ENCODE measurements around the gene HUNK.
"Not testable (repeated sequence)": the region's sequence is repeated elsewhere in the genome, so short reads cannot be mapped to it uniquely, and the experiment has no call there.

HUNK gene

DNA sequence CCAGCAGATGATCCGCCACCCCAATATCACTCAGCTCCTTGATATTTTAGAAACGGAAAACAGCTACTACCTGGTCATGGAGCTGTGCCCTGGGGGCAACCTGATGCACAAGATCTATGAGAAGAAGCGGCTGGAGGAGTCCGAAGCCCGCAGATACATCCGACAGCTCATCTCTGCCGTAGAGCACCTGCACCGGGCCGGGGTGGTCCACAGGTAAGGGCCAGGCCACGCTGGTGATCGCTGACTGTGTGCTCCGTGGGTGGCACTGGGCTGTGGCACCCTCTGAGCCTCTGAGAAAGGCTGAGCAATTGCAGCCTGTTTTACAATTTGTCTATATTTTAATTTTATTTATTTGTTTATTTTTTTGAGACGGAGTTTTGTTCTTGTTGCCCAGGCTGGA is 51.7 kb downstream of the HUNK start:
- DNase-seq: no peak

GRCh38 chr21:31926498-31926897 is 53.7 kb downstream of the HUNK start:
- DNase-seq: no peak

DNA sequence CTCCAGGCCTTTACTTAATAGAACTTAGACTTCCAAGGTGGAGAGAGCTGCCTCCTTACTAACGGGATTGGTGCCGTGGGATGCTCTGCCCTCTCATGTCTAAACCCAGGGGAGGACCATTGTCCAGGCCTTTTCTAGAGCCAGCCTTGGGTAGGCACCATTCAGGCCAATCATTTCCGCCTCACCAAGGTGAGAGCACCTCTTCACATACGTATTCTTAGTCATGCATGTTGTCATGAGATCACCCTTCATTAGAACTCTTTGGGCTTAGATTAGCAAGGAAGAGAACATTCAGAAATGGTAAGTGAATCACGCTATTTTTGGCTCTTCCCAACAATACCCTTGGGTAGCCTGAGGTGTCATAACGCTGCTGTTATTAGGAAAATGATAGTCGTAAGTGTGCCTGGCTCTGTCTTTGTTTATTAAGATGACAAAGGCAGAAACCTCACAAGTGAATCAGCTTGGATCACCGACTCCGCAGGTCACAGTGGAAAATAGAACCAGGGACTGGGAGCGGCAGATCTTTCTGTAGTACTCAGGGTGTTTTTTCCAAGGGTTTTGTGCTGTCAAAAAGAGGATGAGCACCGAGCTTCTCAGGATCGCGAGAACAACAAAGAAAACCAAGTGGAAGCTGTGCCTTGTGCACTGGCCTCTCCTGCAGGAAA is 55.0 kb downstream of the HUNK start:
- DNase-seq: no peak

- no peak for DNase-seq
Measured at GRCh38 chr21:31928656-31929055, 55.8 kb downstream of the HUNK start.

DNA sequence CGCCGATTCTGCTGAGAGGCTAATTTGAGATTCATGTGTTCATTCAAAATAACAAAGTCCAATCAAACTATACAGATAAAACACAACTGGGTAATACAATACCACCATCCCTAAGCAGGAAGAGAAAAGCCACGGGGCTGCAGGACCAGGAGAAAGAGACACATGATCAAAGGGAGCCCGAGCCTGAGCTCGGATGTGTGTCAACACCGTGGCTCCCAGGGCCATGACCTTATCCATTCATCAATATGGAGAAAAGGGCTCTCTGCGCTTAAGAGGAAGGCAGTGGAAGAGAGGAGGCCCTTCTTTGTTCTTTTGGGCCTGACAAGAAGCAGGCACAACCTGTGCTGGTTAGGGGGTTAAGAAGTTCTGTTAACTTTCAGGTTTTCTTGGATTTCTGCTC is 56.7 kb downstream of the HUNK start:
- no peak for DNase-seq

- DNase-seq: no peak
Measured at GRCh38 chr21:31930001-31930400, 57.2 kb downstream of the HUNK start.

DNA sequence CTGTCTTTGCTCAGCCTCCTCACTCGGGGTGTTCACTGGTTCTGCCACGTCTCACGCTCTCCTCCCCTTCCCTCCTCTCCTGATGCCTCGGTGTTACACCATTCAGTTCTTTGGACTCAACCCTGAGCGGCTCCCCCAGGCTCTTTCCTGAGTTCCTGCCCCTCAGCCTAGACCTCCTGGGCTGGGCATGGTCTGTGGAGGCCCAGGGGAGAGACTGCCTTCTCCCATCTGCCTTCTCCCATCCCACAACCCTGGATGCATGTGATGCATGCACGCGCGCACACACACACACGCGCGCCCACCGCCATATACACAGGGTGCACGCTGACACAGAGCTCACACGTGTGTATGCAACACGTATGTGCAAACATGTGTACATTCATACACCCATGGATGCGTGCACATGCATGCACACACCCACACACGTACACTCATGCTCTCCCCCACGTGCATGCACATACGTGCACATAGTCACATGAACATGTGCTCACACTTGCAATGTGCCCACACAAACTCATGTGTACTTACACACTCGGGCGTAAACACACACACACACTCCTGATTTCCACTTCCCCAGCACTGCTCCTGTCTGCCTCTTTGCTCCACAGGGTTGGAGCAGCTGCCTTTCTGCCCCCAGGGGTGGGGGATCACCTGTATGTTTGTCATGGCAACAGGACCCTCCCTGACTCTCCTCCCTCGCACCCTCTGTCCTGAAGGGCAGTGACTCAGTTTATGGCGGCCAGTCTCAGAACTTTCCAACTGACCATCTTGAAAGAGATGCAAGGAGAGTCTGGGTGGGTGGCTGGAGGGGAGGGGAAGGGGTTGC is 59.0 kb downstream of the HUNK start:
- no peak for DNase-seq

DNA sequence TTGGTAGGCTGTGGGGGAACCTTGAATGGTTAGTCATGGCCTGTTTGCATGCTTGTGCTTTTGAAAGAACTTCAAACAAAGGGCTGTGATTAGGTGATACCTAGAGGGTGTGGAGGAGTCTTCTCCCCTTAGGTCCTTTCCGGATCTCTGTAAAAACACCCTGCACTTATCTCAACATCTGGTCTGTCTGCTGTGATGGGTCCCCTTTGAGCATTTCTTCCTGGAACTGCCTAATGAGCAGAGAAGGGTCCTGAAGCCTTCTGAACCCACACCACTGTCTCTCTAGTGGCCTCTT is 59.6 kb downstream of the HUNK start:
- no peak for DNase-seq

- no peak for DNase-seq
Measured at GRCh38 chr21:31937303-31937702, 64.5 kb downstream of the HUNK start.

DNA sequence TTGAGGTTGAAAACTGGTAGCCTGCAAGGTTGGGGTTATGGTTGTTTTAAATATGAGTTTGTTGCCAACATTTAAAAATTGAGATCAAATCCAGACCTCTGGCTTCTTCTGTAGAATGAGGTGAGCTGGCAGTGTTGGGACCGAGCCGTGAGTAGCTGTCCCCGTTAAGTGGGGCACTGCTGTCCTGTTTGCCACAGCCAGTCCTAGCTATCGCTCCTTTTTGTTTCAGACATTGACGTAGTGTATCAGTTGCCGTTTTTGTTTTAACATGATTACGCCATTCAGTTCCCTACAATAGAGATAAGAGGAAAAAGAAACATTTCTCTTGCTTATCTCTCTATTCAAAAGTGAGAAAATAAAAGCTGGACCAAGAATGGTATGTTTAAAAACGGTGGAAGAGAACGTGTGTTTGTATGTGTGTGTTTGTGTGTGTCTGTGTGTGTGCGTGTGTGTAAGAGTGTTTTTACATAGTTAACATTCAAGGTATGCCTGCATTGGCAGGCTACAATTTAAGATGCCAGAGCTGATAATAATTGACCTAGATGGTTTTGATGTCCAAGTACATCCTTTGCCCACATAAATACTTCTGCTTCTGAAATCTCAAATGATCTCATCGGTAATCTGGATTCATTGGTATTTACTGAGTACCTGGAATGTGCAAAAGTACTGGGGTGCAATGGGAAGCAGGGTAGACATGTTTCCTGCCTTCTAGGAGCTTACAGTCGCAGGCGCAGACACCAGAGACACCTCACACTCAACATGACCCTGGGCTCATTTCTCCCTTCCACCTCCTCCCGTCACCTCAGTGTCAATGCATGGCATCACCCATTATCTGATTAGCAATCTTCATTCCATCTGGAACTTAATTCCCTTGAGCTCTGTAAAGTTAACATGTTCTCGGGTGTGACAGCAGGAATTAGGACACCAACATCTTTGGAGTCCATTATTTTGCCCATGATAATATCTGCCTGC is 65.8 kb downstream of the HUNK start:
- no peak for DNase-seq

DNA sequence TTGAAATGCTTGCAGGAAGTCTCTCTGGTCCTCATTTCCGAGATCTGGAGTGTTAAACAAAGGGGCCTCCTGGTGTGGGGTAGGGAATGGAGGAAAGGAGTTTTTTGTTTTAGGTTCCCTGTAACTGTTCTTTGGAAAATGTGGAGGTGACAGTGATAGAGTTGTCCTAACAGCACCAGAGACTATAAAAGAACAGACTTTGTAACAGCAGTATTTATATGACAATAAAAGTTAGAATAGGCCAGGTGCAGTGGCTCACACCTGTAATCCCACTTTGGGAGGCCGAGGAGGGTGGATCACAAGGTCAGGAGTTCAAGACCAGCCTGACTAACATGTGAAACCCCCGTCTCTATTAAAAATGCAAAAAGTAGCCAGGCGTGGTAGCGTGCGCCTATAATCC is 68.9 kb downstream of the HUNK start:
- no peak for DNase-seq

DNA sequence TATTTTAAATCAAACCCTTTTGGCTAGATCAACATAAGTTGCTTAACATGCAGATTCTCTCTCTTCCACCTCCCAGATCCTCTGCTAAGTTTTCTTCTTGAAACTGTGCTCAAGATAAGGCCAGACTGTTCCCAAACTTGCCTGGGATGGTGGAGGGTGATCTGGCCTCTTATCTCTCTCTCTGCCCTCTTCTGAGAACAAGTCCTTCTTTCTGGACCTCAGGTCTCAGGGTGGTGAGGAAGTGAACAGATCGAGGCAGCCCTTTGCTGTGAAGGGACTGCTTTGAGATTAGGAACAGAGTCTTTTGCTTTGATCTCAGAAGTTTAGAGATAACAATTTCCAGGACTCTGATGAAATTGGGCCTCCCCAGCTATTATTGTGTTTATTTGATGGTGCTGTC is 70.7 kb downstream of the HUNK start:
- no peak for DNase-seq

GRCh38 chr21:31945141-31945540 is 72.3 kb downstream of the HUNK start:
- no peak for DNase-seq

DNA sequence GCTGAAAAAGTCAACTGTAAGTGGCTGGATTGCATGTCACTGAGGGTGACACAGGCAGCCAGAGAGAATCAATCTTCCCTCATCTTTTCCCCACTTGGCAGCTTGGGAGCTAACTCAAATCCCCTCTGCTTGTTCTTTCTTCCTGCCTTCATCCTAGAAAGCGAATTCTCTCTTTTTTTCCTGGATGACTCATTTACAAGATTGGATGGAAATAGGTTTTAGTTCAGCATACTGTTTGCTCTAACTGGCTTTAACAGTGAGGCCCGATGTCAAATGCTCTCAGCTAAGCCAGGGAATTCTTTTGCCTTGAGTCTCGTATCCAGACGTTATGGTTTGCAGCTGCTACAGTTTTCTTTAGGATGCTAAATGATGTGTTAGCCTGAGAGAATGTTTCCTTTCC is 72.7 kb downstream of the HUNK start:
- DNase-seq: no peak

DNA sequence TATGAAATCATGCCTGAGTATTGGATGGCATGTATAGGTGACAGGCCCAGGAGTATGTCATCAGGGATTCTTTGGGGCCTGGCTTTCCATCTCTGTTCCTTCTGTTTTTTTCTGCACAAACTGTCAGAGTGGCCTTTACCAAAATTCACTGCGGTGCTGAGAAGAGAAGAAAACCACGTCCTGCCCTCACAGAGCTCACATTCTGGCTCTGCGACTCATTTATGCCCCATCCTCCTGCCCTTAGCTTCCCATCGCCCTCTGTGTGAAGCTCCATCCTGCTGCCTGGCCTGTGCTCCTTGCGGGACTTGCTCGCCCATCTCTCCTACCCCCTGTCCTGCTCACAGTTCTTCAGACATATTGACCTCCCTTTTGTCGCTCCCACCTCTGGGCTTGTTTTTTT is 73.4 kb downstream of the HUNK start:
- no peak for DNase-seq

DNA sequence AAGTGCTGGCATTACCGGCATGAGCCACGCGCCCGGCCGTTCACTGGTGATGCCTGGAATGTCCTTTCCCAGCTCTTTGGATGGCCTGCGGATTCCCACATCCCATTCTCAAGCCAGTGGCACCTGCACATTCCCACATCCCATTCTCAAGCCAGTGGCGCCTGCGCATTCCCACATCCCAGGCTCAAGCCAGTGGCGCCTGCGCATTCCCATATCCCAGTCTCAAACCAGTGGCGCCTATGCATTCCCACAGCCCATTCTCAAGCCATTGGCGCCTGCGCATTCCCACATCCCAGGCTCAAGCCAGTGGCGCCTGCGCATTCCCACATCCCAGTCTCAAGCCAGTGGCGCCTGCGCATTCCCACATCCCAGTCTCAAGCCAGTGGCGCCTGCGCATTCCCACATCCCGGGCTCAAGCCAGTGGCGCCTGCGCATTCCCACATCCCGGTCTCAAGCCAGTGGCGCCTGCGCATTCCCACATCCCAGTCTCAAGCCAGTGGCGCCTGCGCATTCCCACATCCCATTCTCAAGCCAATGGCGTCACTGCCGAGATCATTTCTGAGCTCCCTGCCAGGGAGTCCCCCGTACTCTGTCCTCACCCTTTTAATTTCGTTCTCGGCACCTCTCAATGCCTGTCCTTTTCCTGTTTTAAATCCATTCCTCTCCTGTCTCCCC is 74.2 kb downstream of the HUNK start:
- not testable (repeated sequence) for DNase-seq

DNA sequence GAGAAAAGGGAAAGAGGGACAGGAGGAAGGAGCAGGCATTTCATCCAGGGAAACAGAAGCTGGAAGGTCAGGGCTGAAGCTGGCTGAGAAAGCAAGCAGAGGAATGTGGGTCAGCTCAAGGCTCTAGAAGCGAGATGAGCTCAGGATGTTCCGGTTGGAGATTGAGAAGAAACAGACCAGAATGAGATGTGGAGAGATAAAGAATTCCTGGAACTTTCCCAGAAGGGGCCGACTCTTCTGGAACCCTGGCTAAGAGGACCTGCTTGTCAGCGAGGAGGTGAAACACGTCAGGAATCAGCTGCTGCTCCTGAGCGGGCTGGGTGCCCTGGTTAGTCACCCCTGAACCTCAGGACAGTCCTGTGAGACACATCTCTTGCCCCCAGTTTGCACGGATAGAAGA is 75.9 kb downstream of the HUNK start:
- DNase-seq: no peak

DNA sequence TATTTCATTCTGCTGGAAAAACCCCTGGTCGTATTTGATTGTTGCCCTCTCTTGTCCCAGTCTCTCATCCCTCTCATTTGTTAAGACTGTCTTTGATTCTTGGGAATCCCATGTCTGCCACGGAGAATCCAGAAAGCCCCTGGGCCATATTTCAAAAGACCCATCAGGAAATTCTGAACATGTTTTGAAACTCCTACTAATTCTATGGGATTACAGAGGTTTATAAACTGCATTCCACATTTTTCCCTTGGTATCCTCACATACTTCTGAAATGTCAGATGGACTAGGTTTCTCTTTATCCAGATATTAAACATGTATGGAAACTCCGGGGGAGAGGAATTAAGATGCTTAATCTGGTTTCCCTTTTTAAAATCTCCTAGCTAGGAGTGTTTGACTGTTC is 80.0 kb downstream of the HUNK start:
- no peak for DNase-seq

GRCh38 chr21:31957631-31958030 is 84.8 kb downstream of the HUNK start:
- DNase-seq: no peak

GRCh38 chr21:31959881-31960280 is 87.1 kb downstream of the HUNK start:
- DNase-seq: no peak

DNA sequence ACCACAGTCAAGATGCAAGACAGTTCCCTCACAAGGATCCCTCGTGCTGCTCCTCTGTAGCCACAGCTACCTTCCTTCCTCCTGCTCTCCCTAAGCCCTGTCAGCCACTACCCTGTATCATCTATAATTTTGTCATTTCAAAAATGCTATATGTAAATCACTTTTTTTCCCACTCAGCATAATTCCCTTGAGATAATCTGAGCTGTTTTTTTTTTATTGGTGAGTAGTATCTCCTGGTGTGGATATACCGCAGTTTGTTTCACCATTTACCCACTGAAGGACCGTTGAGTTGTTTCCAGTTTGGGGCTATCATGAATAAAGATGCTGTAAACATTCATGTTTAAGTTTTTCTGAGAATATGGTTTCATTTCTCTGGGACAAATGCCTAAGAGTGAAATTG is 88.2 kb downstream of the HUNK start:
- no peak for DNase-seq

GRCh38 chr21:31961704-31962103 is 88.9 kb downstream of the HUNK start:
- DNase-seq: no peak

DNA sequence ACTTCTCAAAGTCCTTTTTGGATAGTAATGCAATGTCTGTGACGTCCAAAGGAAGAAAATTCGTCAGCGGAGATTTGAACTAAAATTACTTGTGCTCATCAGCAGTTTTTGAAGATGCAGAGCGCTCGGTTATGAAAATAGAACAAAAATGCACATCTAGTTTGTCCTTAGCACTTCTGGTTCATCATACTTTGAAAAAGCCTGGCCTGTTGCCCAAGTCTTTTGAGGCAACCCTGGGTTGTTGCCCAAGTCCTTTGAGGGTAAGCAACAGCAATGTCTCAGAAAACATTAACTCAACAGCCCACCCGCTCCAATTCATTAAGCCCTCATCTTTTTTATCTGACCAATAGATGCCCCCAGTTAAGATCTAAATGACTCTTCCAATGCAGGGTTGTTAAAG is 91.9 kb downstream of the HUNK start:
- no peak for DNase-seq
